ENCODE results near the gene ARHGAP8.
"Not testable (repeated sequence)": the region's sequence is repeated elsewhere in the genome, so short reads cannot be mapped to it uniquely, and the experiment has no call there.

The ARHGAP8 gene

GRCh38 chr22:44831885-44832284, 79.5 kb downstream of the ARHGAP8 start:
- DNase-seq (ENCODE audit: low read depth), result no peak

GRCh38 chr22:44834065-44834464, 81.7 kb downstream of the ARHGAP8 start:
- DNase-seq (ENCODE audit: low read depth), result no peak

GRCh38 chr22:44837481-44837880, 85.1 kb downstream of the ARHGAP8 start:
- no peak for DNase-seq (ENCODE audit: low read depth)

GRCh38 chr22:44838316-44839016, 86.1 kb downstream of the ARHGAP8 start:
- DNase-seq (ENCODE audit: low read depth), result no peak

- no peak for DNase-seq (ENCODE audit: low read depth)
These were observed 86.7 kb downstream of the ARHGAP8 start for GRCh38 chr22:44839061-44839460.

GRCh38 chr22:44839721-44840120, 87.3 kb downstream of the ARHGAP8 start:
- no peak for DNase-seq (ENCODE audit: low read depth)

GRCh38 chr22:44840611-44841322, 88.4 kb downstream of the ARHGAP8 start:
- no peak for DNase-seq (ENCODE audit: low read depth)

- no peak for DNase-seq (ENCODE audit: low read depth)
These were observed 90.0 kb downstream of the ARHGAP8 start for GRCh38 chr22:44842417-44842816.

- DNase-seq (ENCODE audit: low read depth), result no peak
These were observed 92.8 kb downstream of the ARHGAP8 start for GRCh38 chr22:44845191-44845590.

- DNase-seq (ENCODE audit: low read depth), result no peak
These were observed 93.7 kb downstream of the ARHGAP8 start for GRCh38 chr22:44845796-44846720.

- DNase-seq (ENCODE audit: low read depth), result no peak
These were observed 94.4 kb downstream of the ARHGAP8 start for GRCh38 chr22:44846726-44847275.

GRCh38 chr22:44847380-44847779, 95.0 kb downstream of the ARHGAP8 start:
- no peak for DNase-seq (ENCODE audit: low read depth)

GRCh38 chr22:44847892-44848291, 95.5 kb downstream of the ARHGAP8 start:
- no peak for DNase-seq (ENCODE audit: low read depth)

GRCh38 chr22:44848296-44848741, 95.9 kb downstream of the ARHGAP8 start:
- DNase-seq (ENCODE audit: low read depth), result no peak

GRCh38 chr22:44848791-44849420, 96.5 kb downstream of the ARHGAP8 start:
- no peak for DNase-seq (ENCODE audit: low read depth)

GRCh38 chr22:44850946-44851345, 98.6 kb downstream of the ARHGAP8 start:
- no peak for DNase-seq (ENCODE audit: low read depth)

GRCh38 chr22:44854641-44855040, 102.3 kb downstream of the ARHGAP8 start:
- DNase-seq (ENCODE audit: low read depth), result not testable (repeated sequence)

- DNase-seq (ENCODE audit: low read depth), result no peak
These were observed 103.5 kb downstream of the ARHGAP8 start for GRCh38 chr22:44855855-44856254.

GRCh38 chr22:44858819-44859218, 106.4 kb downstream of the ARHGAP8 start:
- not testable (repeated sequence) for DNase-seq (ENCODE audit: low read depth)

GRCh38 chr22:44859641-44860040, 107.3 kb downstream of the ARHGAP8 start:
- DNase-seq (ENCODE audit: low read depth), result no peak

- DNase-seq (ENCODE audit: low read depth), result no peak
These were observed 107.9 kb downstream of the ARHGAP8 start for GRCh38 chr22:44860311-44860710.

- DNase-seq (ENCODE audit: low read depth), result no peak
These were observed 108.9 kb downstream of the ARHGAP8 start for GRCh38 chr22:44861245-44861644.
